IMR-90 (cell line): ENCODE measurements around the gene VPS26B. TPM values are rescaled to one million over a fixed set of nuclear protein-coding genes. Genes with fewer than 3 reads are reported as not detected.

ENCODE experiments used
- ATAC-seq: fragments of 200-7000 bp; cut with Tn5 transposase; 2 replicates; pipeline ENCODE4 v1.9.1; 2020; ENCODE audit warnings: low read depth, mild to moderate bottlenecking, moderate library complexity
- BruUV-seq: library from RNA; stranded (reverse); fragments of 400-500 nt; replicated peaks from 2 replicates; lab custom pipeline; 2021; lab: Mats Ljungman, UMichigan
- CTCF ChIA-PET: fragments of 300-600 bp; formaldehyde crosslinking; extraction: SDS; loops from one replicate; lab custom pipeline; 2021; ENCODE audit warnings: antibody characterized with exemption; lab: Yijun Ruan, JAX
- POLR2A ChIA-PET: fragments of 300-600 bp; sonication (Branson Sonifier 250); formaldehyde crosslinking; loops from one replicate; lab custom pipeline; 2022; ENCODE audit warnings: antibody characterized with exemption; ENCODE audit not compliant: unreplicated experiment; lab: Charles Lee
- DNase-seq: peaks from one replicate; pipeline ENCODE4 v3.0.0; 2013
- H2AFZ ChIP-seq: replicated peaks from 2 replicates; pipeline ENCODE3; 2013; ENCODE audit warnings: low read length, mild to moderate bottlenecking; ENCODE audit not compliant: poor library complexity
- H2AK5ac ChIP-seq: 2 replicates; pipeline ENCODE4 v1.6.1; 2013; ENCODE audit warnings: low read depth, low read length, inconsistent platforms
- H2AK9ac ChIP-seq: replicated peaks from 2 replicates; pipeline ENCODE3; 2013; ENCODE audit warnings: mild to moderate bottlenecking, low read depth, low read length, moderate library complexity; ENCODE audit not compliant: poor library complexity
- H2BK120ac ChIP-seq: 2 replicates; pipeline ENCODE4 v1.6.1; 2013; ENCODE audit warnings: low read depth, low read length, inconsistent platforms
- H2BK15ac ChIP-seq: 3 replicates; pipeline ENCODE4 v1.6.1; 2013; ENCODE audit warnings: low read depth, low read length, inconsistent platforms
- H2BK20ac ChIP-seq: 2 replicates; pipeline ENCODE4 v1.6.1; 2013; ENCODE audit warnings: low read depth, mild to moderate bottlenecking, inconsistent platforms, low read length, moderate library complexity
- H2BK5ac ChIP-seq: 2 replicates; pipeline ENCODE4 v1.6.1; 2013; ENCODE audit warnings: mild to moderate bottlenecking, low read depth, low read length, inconsistent platforms; ENCODE audit not compliant: poor library complexity, severe bottlenecking
- H3K14ac ChIP-seq: replicated peaks from 2 replicates; pipeline ENCODE4 v1.6.1; 2013; ENCODE audit warnings: low read depth, low read length, inconsistent platforms
- H3K18ac ChIP-seq: 2 replicates; pipeline ENCODE4 v1.6.1; 2013; ENCODE audit warnings: low read depth, low read length, control low read depth
- H3K23ac ChIP-seq: 2 replicates; pipeline ENCODE4 v1.6.1; 2013; ENCODE audit warnings: low read depth, low read length, inconsistent platforms
- H3K27ac ChIP-seq: 2 replicates; pipeline ENCODE4 v1.5.1; 2013; ENCODE audit warnings: mild to moderate bottlenecking, control low read depth, low read length; ENCODE audit not compliant: insufficient read depth
- H3K27me3 ChIP-seq: 2 replicates; pipeline ENCODE4 v1.6.1; 2013; ENCODE audit warnings: low read length; ENCODE audit not compliant: control insufficient read depth, insufficient read depth
- H3K36me3 ChIP-seq: 2 replicates; pipeline ENCODE4 v1.6.1; 2013; ENCODE audit warnings: low read length, mixed read lengths; ENCODE audit not compliant: control insufficient read depth, insufficient read depth
- H3K4ac ChIP-seq: 2 replicates; pipeline ENCODE4 v1.6.1; 2013; ENCODE audit warnings: low read depth, low read length, inconsistent platforms
- H3K4me1 ChIP-seq: 2 replicates; pipeline ENCODE4 v1.6.1; 2013; ENCODE audit warnings: low read length, mixed read lengths; ENCODE audit not compliant: control insufficient read depth, insufficient read depth
- H3K4me2 ChIP-seq: 2 replicates; pipeline ENCODE4 v1.6.1; 2013; ENCODE audit warnings: low read depth, mild to moderate bottlenecking, control low read depth, low read length, moderate library complexity
- H3K4me3 ChIP-seq: 2 replicates; pipeline ENCODE4 v1.5.1; 2013; ENCODE audit warnings: low read depth, mild to moderate bottlenecking, control low read depth, low read length, moderate library complexity; ENCODE audit not compliant: insufficient read depth
- H3K56ac ChIP-seq: 2 replicates; pipeline ENCODE4 v1.6.1; 2013; ENCODE audit warnings: low read length, inconsistent platforms; ENCODE audit not compliant: insufficient read depth; ENCODE audit errors: extremely low read depth
- H3K79me1 ChIP-seq, 2 experiments: 2 replicates each; pipeline ENCODE4 v1.6.1; 2013; ENCODE audit warnings: low read length in 2 of 2, inconsistent platforms in 1 of 2, low read depth in 1 of 2
- H3K9ac ChIP-seq: 2 replicates; pipeline ENCODE4 v1.6.1; 2013; ENCODE audit warnings: low read depth, low read length, control low read depth
- H3K9me1 ChIP-seq: 2 replicates; pipeline ENCODE4 v1.6.1; 2013; ENCODE audit warnings: low read length, inconsistent platforms; ENCODE audit not compliant: insufficient read depth
- H3K9me3 ChIP-seq: 2 replicates; pipeline ENCODE4 v1.6.1; 2013; ENCODE audit warnings: low read length; ENCODE audit not compliant: control insufficient read depth, insufficient read depth
- H4K20me1 ChIP-seq: 2 replicates; pipeline ENCODE4 v1.6.1; 2013; ENCODE audit warnings: low read length, inconsistent platforms; ENCODE audit not compliant: insufficient read depth
- H4K5ac ChIP-seq: 2 replicates; pipeline ENCODE4 v1.6.1; 2013; ENCODE audit warnings: mild to moderate bottlenecking, low read depth, low read length, control low read depth
- H4K8ac ChIP-seq, 2 experiments: 2 replicates each; pipeline ENCODE4 v1.6.1; 2013; ENCODE audit warnings: low read depth in 2 of 2, low read length in 2 of 2, control low read depth in 1 of 2, inconsistent platforms in 1 of 2
- H4K91ac ChIP-seq: 2 replicates; pipeline ENCODE4 v1.6.1; 2013; ENCODE audit warnings: low read depth, low read length, inconsistent platforms; ENCODE audit not compliant: insufficient read depth
- BHLHE40 ChIP-seq: fragments of 150-350 bp; IDR thresholded peaks from 2 replicates; pipeline ENCODE4 v1.6.1; 2016; ENCODE audit warnings: mild to moderate bottlenecking, low read depth, low read length
- CEBPB ChIP-seq: IDR thresholded peaks from 2 replicates; pipeline ENCODE4 v1.6.1; 2012; ENCODE audit warnings: low read depth, low read length, improper control_type of control experiment
- CHD1 ChIP-seq: IDR thresholded peaks from 2 replicates; pipeline ENCODE4 v1.6.1; 2012; ENCODE audit warnings: low read depth, low read length, improper control_type of control experiment
- CTCF ChIP-seq: conservative IDR thresholded peaks from 2 replicates; pipeline ENCODE4 v1.5.1; 2012; ENCODE audit warnings: mild to moderate bottlenecking, low read depth, low read length, improper control_type of control experiment
- MAFK ChIP-seq: IDR thresholded peaks from 2 replicates; pipeline ENCODE4 v1.6.1; 2012; ENCODE audit warnings: low read depth, low read length, improper control_type of control experiment
- MAZ ChIP-seq: IDR thresholded peaks from 2 replicates; pipeline ENCODE4 v1.6.1; 2012; ENCODE audit warnings: low read depth, mild to moderate bottlenecking, low read length, improper control_type of control experiment, moderate library complexity, borderline replicate concordance
- NFE2L2 ChIP-seq: fragments of 150-350 bp; IDR thresholded peaks from 2 replicates; pipeline ENCODE4 v1.6.1; 2016; ENCODE audit warnings: low read depth, mild to moderate bottlenecking, low read length
- RAD21 ChIP-seq: IDR thresholded peaks from 2 replicates; pipeline ENCODE4 v1.6.1; 2012; ENCODE audit warnings: low read length, improper control_type of control experiment
- RCOR1 ChIP-seq: IDR thresholded peaks from 2 replicates; pipeline ENCODE4 v1.6.1; 2012; ENCODE audit warnings: mild to moderate bottlenecking, low read length, improper control_type of control experiment; ENCODE audit not compliant: insufficient replicate concordance
- USF2 ChIP-seq: fragments of 150-350 bp; IDR thresholded peaks from 2 replicates; pipeline ENCODE4 v1.6.1; 2017; ENCODE audit warnings: mild to moderate bottlenecking, antibody characterized with exemption, low read length, low read depth
- WGBS, 2 experiments: methylation state at CpG; one replicate each; pipeline versions ENCODE4 v1.1.5 to v1.1.7; 2013; ENCODE audit warnings: missing lambda C conversion rate in 2 of 2; ENCODE audit not compliant: insufficient read length in 1 of 2; ENCODE audit errors: extremely low coverage in 2 of 2; 5-methylcytosine and 5-hydroxymethylcytosine counted together
- dilution Hi-C: fragments of 300-500 bp; cut with HindIII; formaldehyde crosslinking; loops from one replicate; pipeline ENCODE4 v1.14.3; 2018; ENCODE audit warnings: low sequenced_read_pairs; ENCODE audit not compliant: unreplicated experiment
- in situ Hi-C: fragments of 300-500 bp; cut with MboI; formaldehyde crosslinking; loops from 3 replicates; pipeline ENCODE4 v1.14.3; 2019; ENCODE audit warnings: low sequenced_read_pairs, inconsistent platforms, mixed read lengths
- intact Hi-C: fragments of 100-400 bp; cut with micrococcal nuclease; formaldehyde crosslinking; loops from 2 replicates; pipeline ENCODE4 v1.10.0; 2022
- polyA plus RNA-seq, 3 experiments: library from polyadenylated mRNA; depleted of rRNA; stranded (reverse); fragments of >200 nt; gene quantifications; 2 replicates each; pipeline ENCODE4 v1.2.3, GENCODE V29; 2012; ENCODE audit warnings: low replicate concordance in 1 of 3
- total RNA-seq: library from RNA; depleted of rRNA; stranded (reverse); fragments of >200 nt; gene quantifications from 2 replicates; pipeline ENCODE4 v1.2.3, GENCODE V29; 2012

VPS26B gene
- total and polyA plus RNA-seq, 2 of the 4 experiments (the other 2 are of a cell fraction) = 41.6 to 51.1 TPM

DNA sequence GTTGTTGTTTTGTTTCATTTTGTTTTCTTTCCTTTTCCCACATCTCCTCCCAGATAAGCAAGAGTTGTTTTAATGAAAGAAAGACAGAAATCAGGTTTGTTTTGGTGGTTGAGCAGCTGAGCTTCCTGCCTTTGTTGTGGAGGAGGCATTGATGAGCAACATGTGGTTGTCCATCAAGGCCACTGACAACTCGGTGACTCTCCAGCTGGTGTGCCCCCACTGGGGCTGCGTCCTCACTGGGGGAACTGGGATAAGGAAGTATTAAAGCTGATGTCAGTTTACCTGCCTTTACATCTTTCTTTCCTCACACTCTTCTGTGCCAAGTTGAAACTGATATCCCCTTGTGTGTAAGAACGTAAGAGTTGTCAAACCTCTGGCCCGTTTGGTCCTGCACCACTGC is 5.9 kb downstream of the VPS26B start:
- Histone ChIP-seq H2AK5ac (no peak overlapping the region), H4K20me1 (peaks cover 41% of the 10 kb centered on the region), H4K8ac (no peak overlapping the region), H3K23ac (no peak overlapping the region), H3K14ac (no peak overlapping the region), H3K4me3 (no peak overlapping the region), H2AFZ (no peak overlapping the region), H3K27ac (no peak overlapping the region), H3K4ac (no peak overlapping the region), H3K27me3 (no peaks in the 10 kb centered on the region), H4K91ac (no peak overlapping the region), H4K5ac (no peak overlapping the region), H2BK120ac (no peak overlapping the region), H3K9me3 (no peaks in the 10 kb centered on the region), H3K9me1 (peaks cover 18% of the 10 kb centered on the region), H3K79me1 (peaks cover 20 to 74% of the 10 kb centered on the region in 2 experiments), H3K56ac (no peak overlapping the region), H3K9ac (no peak overlapping the region), H2AK9ac (no peak overlapping the region), H3K4me1 (peaks cover 2% of the 10 kb centered on the region; the same call in 1 of the 2 replicates), H3K4me2 (no peak overlapping the region), H3K18ac (no peak overlapping the region), H3K36me3 (peaks cover 5% of the 10 kb centered on the region), H2BK20ac (no peak overlapping the region), H2BK5ac (no peak overlapping the region), H2BK15ac (no peak overlapping the region)
- ATAC-seq (no peak), DNase-seq (no peak)
- intact Hi-C loops = no loop called here
- TF ChIP-seq RCOR1 = no peak
- no peak for TF ChIP-seq CTCF
- TF ChIP-seq USF2 = no peak
- TF ChIP-seq CHD1 = no peak
- TF ChIP-seq BHLHE40 = no peak
- TF ChIP-seq CEBPB = no peak
- TF ChIP-seq NFE2L2 = no peak
- TF ChIP-seq MAFK = no peak
- no peak for TF ChIP-seq RAD21
- TF ChIP-seq MAZ = no peak
- POLR2A ChIA-PET = no interaction called here
- no CpG with 5 or more reads among the region's 4 CpGs for WGBS, 2 experiments
- CTCF ChIA-PET = no interaction called here
- no TSS peak for BruUV-seq
- dilution Hi-C loops = no loop called here
- in situ Hi-C loops = no loop called here
